GM13977 (cell line): ENCODE results near the gene KHDRBS2.

ENCODE experiments used
- DNase-seq: peaks from one replicate; pipeline ENCODE4 v3.0.0; 2012; ENCODE audit warnings: low spot score
- in situ Hi-C: fragments of 300-500 bp; cut with MboI; formaldehyde crosslinking; loops from one replicate; pipeline ENCODE4 v1.12.0; 2022; ENCODE audit warnings: low sequenced_read_pairs, low pct_unique_long_range_greater_than_20kb, mixed read lengths, inconsistent platforms; ENCODE audit not compliant: unreplicated experiment
- TF ChIP-seq, protein P1 (sequence below): IDR thresholded peaks from 2 replicates; pipeline ENCODE4 v1.5.1; 2012; ENCODE audit warnings: mild to moderate bottlenecking, control low read depth; ENCODE audit not compliant: insufficient read depth; ENCODE audit errors: extremely low read depth, missing control alignments

Gene KHDRBS2

DNA sequence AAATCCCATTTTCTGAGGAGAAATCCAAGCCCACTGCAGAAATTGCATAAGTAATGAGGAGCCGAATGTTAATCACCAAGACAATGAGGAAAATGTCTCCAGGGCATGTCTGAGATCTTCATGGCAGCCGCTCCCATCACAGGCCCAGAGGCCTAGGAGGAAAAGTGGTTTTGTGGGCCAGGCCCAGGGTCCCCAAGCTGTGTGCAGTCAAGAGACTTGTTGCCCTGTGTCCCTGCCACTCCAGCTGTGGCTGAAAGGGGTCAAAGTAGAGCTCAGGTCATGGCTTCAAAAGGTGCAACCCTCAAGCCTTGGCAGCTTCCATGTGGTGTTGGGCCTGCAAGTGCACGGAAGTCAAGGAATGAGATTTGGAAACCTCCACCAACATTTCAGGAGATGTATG is 276.6 kb downstream of the KHDRBS2 start:
- DNase-seq = no peak
- in situ Hi-C loops = no loop called here
- TF ChIP-seq, protein P1, sequence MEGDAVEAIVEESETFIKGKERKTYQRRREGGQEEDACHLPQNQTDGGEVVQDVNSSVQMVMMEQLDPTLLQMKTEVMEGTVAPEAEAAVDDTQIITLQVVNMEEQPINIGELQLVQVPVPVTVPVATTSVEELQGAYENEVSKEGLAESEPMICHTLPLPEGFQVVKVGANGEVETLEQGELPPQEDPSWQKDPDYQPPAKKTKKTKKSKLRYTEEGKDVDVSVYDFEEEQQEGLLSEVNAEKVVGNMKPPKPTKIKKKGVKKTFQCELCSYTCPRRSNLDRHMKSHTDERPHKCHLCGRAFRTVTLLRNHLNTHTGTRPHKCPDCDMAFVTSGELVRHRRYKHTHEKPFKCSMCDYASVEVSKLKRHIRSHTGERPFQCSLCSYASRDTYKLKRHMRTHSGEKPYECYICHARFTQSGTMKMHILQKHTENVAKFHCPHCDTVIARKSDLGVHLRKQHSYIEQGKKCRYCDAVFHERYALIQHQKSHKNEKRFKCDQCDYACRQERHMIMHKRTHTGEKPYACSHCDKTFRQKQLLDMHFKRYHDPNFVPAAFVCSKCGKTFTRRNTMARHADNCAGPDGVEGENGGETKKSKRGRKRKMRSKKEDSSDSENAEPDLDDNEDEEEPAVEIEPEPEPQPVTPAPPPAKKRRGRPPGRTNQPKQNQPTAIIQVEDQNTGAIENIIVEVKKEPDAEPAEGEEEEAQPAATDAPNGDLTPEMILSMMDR = no peak

- in situ Hi-C loops = no loop called here
- no peak for DNase-seq
- TF ChIP-seq, protein P1 = no peak
Observed at GRCh38 chr6:61989616-61990015, 296.4 kb downstream of the KHDRBS2 start.

DNA sequence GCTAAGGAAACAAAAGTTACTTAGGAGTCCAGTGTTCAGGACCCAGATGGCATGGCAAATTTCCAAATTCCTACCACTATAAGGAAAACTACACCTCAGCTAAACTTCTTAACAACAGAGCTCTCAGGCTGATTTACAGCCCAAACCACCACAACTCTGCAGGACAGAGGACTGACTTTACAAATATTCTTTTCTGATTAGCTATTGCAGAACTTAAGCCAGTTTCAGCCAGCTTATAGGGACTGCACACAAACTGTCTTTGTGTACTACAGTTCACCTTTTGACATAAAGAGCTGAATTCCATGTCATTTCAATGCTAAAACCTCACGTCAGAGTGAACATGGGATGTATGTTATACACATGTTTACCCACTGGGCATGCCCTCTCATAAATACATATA is 305.4 kb downstream of the KHDRBS2 start:
- TF ChIP-seq, protein P1 = no peak
- in situ Hi-C loops = no loop called here
- no peak for DNase-seq

DNA sequence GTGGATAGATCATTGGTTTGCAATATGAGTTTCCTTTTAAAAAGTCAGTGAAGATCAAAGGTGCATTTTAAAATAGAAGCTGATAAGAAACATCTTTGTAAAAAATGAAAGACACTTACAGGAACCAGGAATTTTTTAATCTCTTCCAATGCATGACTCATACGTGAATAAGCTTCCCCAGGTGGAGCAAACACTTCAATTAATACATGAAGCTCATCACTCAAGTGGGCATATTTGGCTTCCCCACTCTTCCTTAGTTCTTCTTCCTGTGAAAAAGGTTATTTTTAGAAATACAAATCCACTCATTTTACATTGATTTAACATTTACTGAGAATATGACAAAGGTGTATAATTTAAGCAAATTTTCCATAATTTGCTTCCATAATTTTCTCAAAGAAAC is 308.1 kb downstream of the KHDRBS2 start:
- no peak for DNase-seq
- TF ChIP-seq, protein P1 = no peak
- in situ Hi-C loops = no loop called here

GRCh38 chr6:61977099-61977498 is 308.9 kb downstream of the KHDRBS2 start:
- DNase-seq = no peak
- in situ Hi-C loops = no loop called here
- TF ChIP-seq, protein P1 = no peak

- in situ Hi-C loops = no loop called here
- TF ChIP-seq, protein P1 = no peak
Observed at GRCh38 chr6:61959196-61959595, 326.8 kb downstream of the KHDRBS2 start.

GRCh38 chr6:61953851-61954250 is 332.2 kb downstream of the KHDRBS2 start:
- DNase-seq = no peak

More at GRCh38 chr6:61959196-61959595, 326.8 kb downstream of the KHDRBS2 start:
- DNase-seq = no peak

More at GRCh38 chr6:61953851-61954250, 332.2 kb downstream of the KHDRBS2 start:
- in situ Hi-C loops = no loop called here
- TF ChIP-seq, protein P1 = no peak
